ENCODE results near the gene WDR82.
"Not testable (repeated sequence)": the region's sequence is repeated elsewhere in the genome, so short reads cannot be mapped to it uniquely, and the experiment has no call there.

GRCh38 chr3:52272172-52272571 lies 6.3 kb downstream of the WDR82 start:
- not testable (repeated sequence) for TF ChIP-seq CTCF (conservative IDR thresholded peaks at IDR 0.05; ENCODE audit: low read depth in 2 of 2); POLR2AphosphoS5 (IDR thresholded peaks at IDR 0.05; ENCODE audit: low read depth); CREB1 (CRISPR knock-in tag; IDR thresholded peaks at IDR 0.05; ENCODE audit: low read depth); REST (IDR thresholded peaks at IDR 0.05; ENCODE audit: unreplicated experiment); EZH2 (IDR thresholded peaks at IDR 0.05; ENCODE audit: low read depth, unreplicated experiment); EZH2phosphoT487 (IDR thresholded peaks at IDR 0.05; ENCODE audit: unreplicated experiment); JUNB (IDR thresholded peaks at IDR 0.05; ENCODE audit: unreplicated experiment)

Data from GM23338 (cell line).